HL-60 (cell line): ENCODE data around the gene SLC6A7.

Experiments used
- DNase-seq, 2 experiments: peaks; one replicate each; pipeline ENCODE4 v3.0.0-alpha.2; 2010 to 2020; ENCODE audit warnings: low read depth in 1 of 2, low spot score in 1 of 2
- H3K27ac ChIP-seq: fragments of 250-450 bp; sonication (Bioruptor Pico); replicated peaks from 2 replicates; pipeline ENCODE4 v1.5.1; 2020; ENCODE audit warnings: mild to moderate bottlenecking, moderate library complexity
- H3K27me3 ChIP-seq: fragments of 250-450 bp; sonication (Bioruptor Pico); 2 replicates; pipeline ENCODE4 v1.5.1; 2021; ENCODE audit warnings: mild to moderate bottlenecking, moderate library complexity; ENCODE audit not compliant: insufficient read depth, poor library complexity, severe bottlenecking
- H3K4me3 ChIP-seq: replicated peaks from 2 replicates; pipeline ENCODE4 v1.5.1; 2011; ENCODE audit warnings: mild to moderate bottlenecking, control low read depth, low read length; ENCODE audit not compliant: insufficient read depth
- GABPA ChIP-seq: IDR thresholded peaks from 2 replicates; pipeline ENCODE4 v1.6.1; 2012; ENCODE audit warnings: low read depth
- POLR2AphosphoS5 ChIP-seq: IDR thresholded peaks from 2 replicates; pipeline ENCODE4 v1.6.1; 2012; ENCODE audit warnings: low read depth
- SPI1 ChIP-seq: IDR thresholded peaks from 2 replicates; pipeline ENCODE4 v1.6.1; 2012; ENCODE audit warnings: low read depth, mild to moderate bottlenecking, borderline replicate concordance
- long read RNA-seq: library from polyadenylated mRNA; unstranded; transcript quantifications from one replicate; pipeline ENCODE4 v2.0.0, GENCODE V29; 2020
- TF ChIP-seq, protein P1 (sequence below): IDR thresholded peaks from one replicate; pipeline ENCODE4 v1.5.1; 2011; ENCODE audit warnings: low read length, control low read depth, inconsistent platforms; ENCODE audit not compliant: insufficient read depth
- TF ChIP-seq, protein P2 (sequence below): IDR thresholded peaks from 2 replicates; pipeline ENCODE4 v1.6.1; 2012; ENCODE audit warnings: low read depth; ENCODE audit not compliant: insufficient replicate concordance

The SLC6A7 gene
- long read RNA-seq, result 0 reads

DNA sequence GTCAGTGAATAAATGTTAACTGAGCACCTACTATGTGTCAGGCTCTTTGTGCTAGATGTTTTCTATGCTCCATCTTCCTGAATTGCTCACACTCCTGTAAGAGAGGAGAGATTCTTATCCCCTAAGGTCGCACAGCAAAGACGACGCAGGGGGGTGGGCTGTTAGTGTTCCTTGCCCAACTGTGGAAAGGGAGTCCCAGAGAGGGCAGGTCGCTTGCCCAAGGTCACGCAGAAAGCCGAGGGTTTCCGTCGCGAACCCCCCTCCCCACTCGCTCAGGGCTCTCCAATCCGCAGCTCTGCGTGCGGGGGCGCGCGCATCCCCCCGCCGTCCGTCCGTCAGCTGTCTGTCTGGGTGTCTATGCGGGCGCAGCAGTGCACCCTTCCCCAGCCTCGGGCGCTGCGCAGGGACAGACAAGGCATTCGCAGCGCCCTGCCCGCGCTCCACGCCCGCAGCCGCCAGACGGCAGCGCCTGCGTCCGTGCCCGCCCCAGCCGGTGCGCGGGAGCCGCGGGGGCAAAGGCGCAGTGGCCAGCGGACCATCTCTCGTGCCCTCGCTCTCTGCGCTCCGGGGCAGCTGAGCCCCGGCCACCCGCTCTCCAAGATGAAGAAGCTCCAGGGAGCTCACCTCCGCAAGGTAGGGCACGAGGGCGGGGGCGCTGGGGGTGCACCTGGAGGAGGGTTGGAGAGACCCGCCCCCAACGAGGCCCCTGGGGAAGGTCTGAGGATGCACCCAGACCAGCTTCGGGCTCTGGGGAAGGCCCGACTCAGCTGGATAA is at the start of gene SLC6A7:
TSS of gene SLC6A7 (plus strand) at position 335 of the 775 bp plus-strand sequence. CDS start at position 601, 266 bp downstream.
- H3K27me3 ChIP-seq, result peaks cover 18% of the 10 kb centered on the region
- no peak for DNase-seq
- no peak within 1 kb of the TSS for H3K4me3 ChIP-seq
- no peak for TF ChIP-seq POLR2AphosphoS5
- TF ChIP-seq, protein P1, sequence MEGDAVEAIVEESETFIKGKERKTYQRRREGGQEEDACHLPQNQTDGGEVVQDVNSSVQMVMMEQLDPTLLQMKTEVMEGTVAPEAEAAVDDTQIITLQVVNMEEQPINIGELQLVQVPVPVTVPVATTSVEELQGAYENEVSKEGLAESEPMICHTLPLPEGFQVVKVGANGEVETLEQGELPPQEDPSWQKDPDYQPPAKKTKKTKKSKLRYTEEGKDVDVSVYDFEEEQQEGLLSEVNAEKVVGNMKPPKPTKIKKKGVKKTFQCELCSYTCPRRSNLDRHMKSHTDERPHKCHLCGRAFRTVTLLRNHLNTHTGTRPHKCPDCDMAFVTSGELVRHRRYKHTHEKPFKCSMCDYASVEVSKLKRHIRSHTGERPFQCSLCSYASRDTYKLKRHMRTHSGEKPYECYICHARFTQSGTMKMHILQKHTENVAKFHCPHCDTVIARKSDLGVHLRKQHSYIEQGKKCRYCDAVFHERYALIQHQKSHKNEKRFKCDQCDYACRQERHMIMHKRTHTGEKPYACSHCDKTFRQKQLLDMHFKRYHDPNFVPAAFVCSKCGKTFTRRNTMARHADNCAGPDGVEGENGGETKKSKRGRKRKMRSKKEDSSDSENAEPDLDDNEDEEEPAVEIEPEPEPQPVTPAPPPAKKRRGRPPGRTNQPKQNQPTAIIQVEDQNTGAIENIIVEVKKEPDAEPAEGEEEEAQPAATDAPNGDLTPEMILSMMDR, result no peak
- TF ChIP-seq, protein P2, sequence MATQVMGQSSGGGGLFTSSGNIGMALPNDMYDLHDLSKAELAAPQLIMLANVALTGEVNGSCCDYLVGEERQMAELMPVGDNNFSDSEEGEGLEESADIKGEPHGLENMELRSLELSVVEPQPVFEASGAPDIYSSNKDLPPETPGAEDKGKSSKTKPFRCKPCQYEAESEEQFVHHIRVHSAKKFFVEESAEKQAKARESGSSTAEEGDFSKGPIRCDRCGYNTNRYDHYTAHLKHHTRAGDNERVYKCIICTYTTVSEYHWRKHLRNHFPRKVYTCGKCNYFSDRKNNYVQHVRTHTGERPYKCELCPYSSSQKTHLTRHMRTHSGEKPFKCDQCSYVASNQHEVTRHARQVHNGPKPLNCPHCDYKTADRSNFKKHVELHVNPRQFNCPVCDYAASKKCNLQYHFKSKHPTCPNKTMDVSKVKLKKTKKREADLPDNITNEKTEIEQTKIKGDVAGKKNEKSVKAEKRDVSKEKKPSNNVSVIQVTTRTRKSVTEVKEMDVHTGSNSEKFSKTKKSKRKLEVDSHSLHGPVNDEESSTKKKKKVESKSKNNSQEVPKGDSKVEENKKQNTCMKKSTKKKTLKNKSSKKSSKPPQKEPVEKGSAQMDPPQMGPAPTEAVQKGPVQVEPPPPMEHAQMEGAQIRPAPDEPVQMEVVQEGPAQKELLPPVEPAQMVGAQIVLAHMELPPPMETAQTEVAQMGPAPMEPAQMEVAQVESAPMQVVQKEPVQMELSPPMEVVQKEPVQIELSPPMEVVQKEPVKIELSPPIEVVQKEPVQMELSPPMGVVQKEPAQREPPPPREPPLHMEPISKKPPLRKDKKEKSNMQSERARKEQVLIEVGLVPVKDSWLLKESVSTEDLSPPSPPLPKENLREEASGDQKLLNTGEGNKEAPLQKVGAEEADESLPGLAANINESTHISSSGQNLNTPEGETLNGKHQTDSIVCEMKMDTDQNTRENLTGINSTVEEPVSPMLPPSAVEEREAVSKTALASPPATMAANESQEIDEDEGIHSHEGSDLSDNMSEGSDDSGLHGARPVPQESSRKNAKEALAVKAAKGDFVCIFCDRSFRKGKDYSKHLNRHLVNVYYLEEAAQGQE, result no peak
- no peak for TF ChIP-seq SPI1
- TF ChIP-seq GABPA, result no peak
- no peak within 1 kb of the TSS for H3K27ac ChIP-seq

DNA sequence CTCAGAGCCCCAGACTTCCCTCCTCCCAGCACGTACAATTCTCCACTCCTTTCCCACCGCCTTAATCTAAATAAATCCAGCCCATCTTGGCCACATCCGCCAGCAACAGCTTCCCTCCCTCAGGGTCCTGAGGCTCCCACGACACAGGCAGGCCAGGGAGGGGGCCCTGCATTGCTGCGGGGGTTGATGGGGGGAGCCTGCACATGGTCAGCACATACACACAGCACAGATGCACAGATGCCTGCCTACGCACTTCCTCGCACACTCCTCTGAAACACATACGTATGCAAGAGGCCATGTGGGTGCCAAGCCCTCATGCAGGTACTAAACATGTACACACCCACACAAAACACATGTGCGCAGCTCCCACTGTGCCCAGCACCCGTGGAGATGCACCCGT is 49.0 kb upstream of the SLC6A7 start:
- Histone ChIP-seq H3K27ac (no peak overlapping the region), H3K4me3 (no peak overlapping the region), H3K27me3 (no peaks in the 10 kb centered on the region)
- TF ChIP-seq, protein P2, result no peak
- TF ChIP-seq, protein P1, result no peak
- TF ChIP-seq POLR2AphosphoS5 (no peak), SPI1 (no peak), GABPA (no peak)
- no peak for DNase-seq

DNA sequence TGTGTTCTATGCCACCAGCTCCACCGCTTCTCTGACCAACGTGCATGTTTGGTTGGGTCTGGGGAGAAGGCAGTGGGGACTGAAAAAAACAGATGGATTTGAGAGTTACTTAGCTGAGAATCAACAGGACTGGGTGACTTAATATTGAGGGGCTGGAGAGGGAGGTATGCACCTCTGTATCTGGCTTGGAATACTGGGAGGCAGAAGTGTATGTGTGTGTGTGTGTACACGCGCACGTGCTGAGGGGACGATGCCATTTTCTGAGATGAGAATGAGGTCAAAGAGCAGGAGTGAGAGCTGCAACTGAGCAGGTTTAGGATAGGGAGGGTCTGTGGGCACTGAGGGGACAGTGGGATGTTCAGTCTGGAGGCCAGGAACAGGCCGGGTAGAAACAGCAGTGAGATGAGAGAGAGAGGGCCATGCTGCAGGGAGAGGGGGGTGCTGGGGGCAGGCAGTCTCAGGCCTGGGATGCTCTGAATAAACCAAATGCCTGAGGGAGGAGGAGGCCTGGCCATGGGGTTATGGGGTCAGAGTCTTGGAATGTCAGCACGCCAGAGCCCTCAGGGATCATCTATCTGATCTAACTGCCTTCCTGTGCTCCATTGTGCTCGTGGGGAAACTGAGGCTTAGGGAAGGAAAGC is 48.2 kb upstream of the SLC6A7 start:
- Histone ChIP-seq H3K27ac (no peak overlapping the region), H3K4me3 (no peak overlapping the region), H3K27me3 (no peaks in the 10 kb centered on the region)
- TF ChIP-seq SPI1 (no peak), POLR2AphosphoS5 (no peak), GABPA (no peak)
- TF ChIP-seq, protein P1, result no peak
- TF ChIP-seq, protein P2, result no peak
- no peak for DNase-seq
